Measurements from ENCODE around the gene PPP6R1.

GRCh38 chr19:55206664-55207500, 51.9 kb downstream of the PPP6R1 start:
- peak in 1 of 2 donors; percentile 72 for TF ChIP-seq POLR2AphosphoS5 (IDR thresholded peaks at IDR 0.05; ENCODE audit: insufficient read depth in 1 of 2, low read depth in 1 of 2)
- no peak for TF ChIP-seq POLR2A (IDR thresholded peaks at IDR 0.05)
- TF ChIP-seq CTCF (IDR thresholded peaks at IDR 0.05) = no peak

Data from vagina (tissue), 2 donors.